OCI-LY1 (cell line): ENCODE measurements around the gene NUFIP1.

ENCODE experiments used
- H2AFZ ChIP-seq: fragments of 200-600 bp; sonication (generic), shearing (Covaris generic); 2 replicates; pipeline ENCODE4 v1.6.0; 2014; ENCODE audit warnings: antibody characterized with exemption, mild to moderate bottlenecking, low read length
- H3F3A ChIP-seq: fragments of 200-600 bp; sonication (generic), shearing (Covaris generic); 2 replicates; pipeline ENCODE4 v1.6.0; 2014; ENCODE audit warnings: mild to moderate bottlenecking, antibody characterized with exemption, low read length, moderate library complexity; ENCODE audit not compliant: insufficient read depth
- H3K27ac ChIP-seq: fragments of 200-600 bp; sonication (generic); 2 replicates; pipeline ENCODE4 v1.5.1; 2014; ENCODE audit warnings: low read length, mixed run types, mild to moderate bottlenecking, low read depth; ENCODE audit not compliant: poor library complexity, severe bottlenecking
- H3K27me3 ChIP-seq: fragments of 200-600 bp; sonication (generic); 2 replicates; pipeline ENCODE4 v1.6.0; 2014; ENCODE audit warnings: antibody characterized with exemption, mild to moderate bottlenecking, low read length, moderate library complexity; ENCODE audit not compliant: insufficient read depth
- H3K36me3 ChIP-seq: fragments of 200-600 bp; sonication (generic); 2 replicates; pipeline ENCODE4 v1.6.1; 2014; ENCODE audit warnings: mild to moderate bottlenecking, antibody characterized with exemption, low read length, moderate library complexity, mixed read lengths; ENCODE audit not compliant: insufficient read depth
- H3K4me1 ChIP-seq: fragments of 200-600 bp; sonication (generic); 2 replicates; pipeline ENCODE4 v1.5.1; 2014; ENCODE audit warnings: mild to moderate bottlenecking, low read length, moderate library complexity; ENCODE audit not compliant: insufficient read depth, severe bottlenecking
- H3K4me2 ChIP-seq: fragments of 200-600 bp; sonication (generic), shearing (Covaris generic); 2 replicates; pipeline ENCODE4 v1.6.1; 2014; ENCODE audit warnings: low read length
- H3K4me3 ChIP-seq: fragments of 200-600 bp; sonication (generic); 2 replicates; pipeline ENCODE4 v1.5.1; 2014; ENCODE audit warnings: low read length, low read depth, mild to moderate bottlenecking, mixed read lengths; ENCODE audit not compliant: poor library complexity, severe bottlenecking
- H3K79me2 ChIP-seq: fragments of 200-600 bp; shearing (Covaris generic); 2 replicates; pipeline ENCODE4 v1.6.1; 2016; ENCODE audit warnings: mixed run types, low read length, mixed read lengths; ENCODE audit not compliant: insufficient read depth
- H3K9ac ChIP-seq: fragments of 200-600 bp; sonication (generic), shearing (Covaris generic); 2 replicates; pipeline ENCODE4 v1.6.1; 2014; ENCODE audit warnings: mild to moderate bottlenecking, low read length, mixed read lengths
- H3K9me2 ChIP-seq: fragments of 200-600 bp; sonication (generic), shearing (Covaris generic); 2 replicates; pipeline ENCODE4 v1.6.1; 2014; ENCODE audit warnings: low read depth, mild to moderate bottlenecking, low read length, mixed read lengths
- H3K9me3 ChIP-seq: fragments of 200-600 bp; shearing (Covaris generic); 2 replicates; pipeline ENCODE4 v1.6.1; 2014; ENCODE audit warnings: low read length, mixed read lengths
- H4K20me1 ChIP-seq: fragments of 200-600 bp; sonication (generic), shearing (Covaris generic); 2 replicates; pipeline ENCODE4 v1.6.0; 2016; ENCODE audit warnings: mild to moderate bottlenecking, low read length; ENCODE audit not compliant: insufficient read depth
- CTCF ChIP-seq: fragments of 200-600 bp; sonication (generic), shearing (Covaris generic); IDR thresholded peaks from 2 replicates; pipeline ENCODE4 v1.5.1; 2017; ENCODE audit warnings: mild to moderate bottlenecking, antibody characterized with exemption, low read length, moderate library complexity, mixed read lengths
- EZH2 ChIP-seq: fragments of 200-600 bp; sonication (generic), shearing (Covaris generic); IDR thresholded peaks from 2 replicates; pipeline ENCODE4 v1.8.0; 2017; ENCODE audit warnings: borderline replicate concordance, mixed run types, mild to moderate bottlenecking, antibody characterized with exemption, low read length, moderate library complexity, mixed read lengths

The NUFIP1 gene

GRCh38 chr13:44932850-44933251, 56.4 kb downstream of the NUFIP1 start:
- Histone ChIP-seq H3K4me1 (no peaks in the 10 kb centered on the region), H2AFZ (no peak overlapping the region), H3K27ac (no peak overlapping the region), H3K9ac (no peak overlapping the region), H3K4me2 (no peak overlapping the region), H3K9me3 (no peaks in the 10 kb centered on the region), H3F3A (no peaks in the 10 kb centered on the region), H3K4me3 (no peak overlapping the region), H3K79me2 (no peaks in the 10 kb centered on the region), H4K20me1 (no peaks in the 10 kb centered on the region), H3K9me2 (no peaks in the 10 kb centered on the region), H3K36me3 (no peaks in the 10 kb centered on the region), H3K27me3 (no peaks in the 10 kb centered on the region)
- TF ChIP-seq EZH2, result no peak
- TF ChIP-seq CTCF, result no peak

GRCh38 chr13:44932171-44932849, 57.0 kb downstream of the NUFIP1 start:
- Histone ChIP-seq H3K79me2 (no peaks in the 10 kb centered on the region), H3F3A (no peaks in the 10 kb centered on the region), H3K9me2 (no peaks in the 10 kb centered on the region), H4K20me1 (no peaks in the 10 kb centered on the region), H3K9ac (no peak overlapping the region), H3K9me3 (no peaks in the 10 kb centered on the region), H3K4me2 (no peak overlapping the region), H3K27ac (no peak overlapping the region), H3K36me3 (no peaks in the 10 kb centered on the region), H3K27me3 (no peaks in the 10 kb centered on the region), H2AFZ (no peak overlapping the region), H3K4me1 (no peaks in the 10 kb centered on the region), H3K4me3 (no peak overlapping the region)
- no peak for TF ChIP-seq CTCF
- TF ChIP-seq EZH2, result no peak

GRCh38 chr13:44930963-44931623, 58.2 kb downstream of the NUFIP1 start:
- H3K36me3 ChIP-seq, result no peaks in the 10 kb centered on the region
- H3F3A ChIP-seq, result no peaks in the 10 kb centered on the region
- H3K79me2 ChIP-seq, result no peaks in the 10 kb centered on the region
- no peak for TF ChIP-seq EZH2
- no peak for TF ChIP-seq CTCF
- no peaks in the 10 kb centered on the region for H4K20me1 ChIP-seq
- no peak overlapping the region for H3K4me3 ChIP-seq
- no peak overlapping the region for H2AFZ ChIP-seq
- no peak overlapping the region for H3K27ac ChIP-seq
- no peak overlapping the region for H3K9ac ChIP-seq
- H3K4me2 ChIP-seq, result no peak overlapping the region
- no peaks in the 10 kb centered on the region for H3K27me3 ChIP-seq
- H3K9me3 ChIP-seq, result no peaks in the 10 kb centered on the region
- no peaks in the 10 kb centered on the region for H3K4me1 ChIP-seq
- no peaks in the 10 kb centered on the region for H3K9me2 ChIP-seq
